ENCODE measurements around the gene GM2A.
"Not testable (repeated sequence)": the region's sequence is repeated elsewhere in the genome, so short reads cannot be mapped to it uniquely, and the experiment has no call there.

Gene GM2A

DNA sequence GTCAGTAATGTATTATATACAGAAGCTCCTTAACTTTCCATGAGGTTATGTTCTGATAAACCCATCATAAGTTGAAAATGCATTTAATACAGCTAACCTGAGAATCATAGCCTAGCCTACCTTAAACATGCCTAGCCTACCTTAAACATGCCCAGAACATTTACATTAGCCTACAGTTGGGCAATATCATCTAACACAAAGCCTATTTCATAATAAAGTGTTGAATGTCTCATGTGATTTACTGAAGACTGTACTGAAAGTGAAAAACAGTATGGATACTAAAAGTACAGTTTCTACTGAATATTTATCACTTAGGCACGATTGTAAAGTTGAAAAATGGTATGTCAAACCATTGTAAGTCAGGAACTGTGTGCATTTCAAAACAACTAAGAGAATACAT, 1.6 kb downstream of the GM2A start:
- DNase-seq, result no peak

DNA sequence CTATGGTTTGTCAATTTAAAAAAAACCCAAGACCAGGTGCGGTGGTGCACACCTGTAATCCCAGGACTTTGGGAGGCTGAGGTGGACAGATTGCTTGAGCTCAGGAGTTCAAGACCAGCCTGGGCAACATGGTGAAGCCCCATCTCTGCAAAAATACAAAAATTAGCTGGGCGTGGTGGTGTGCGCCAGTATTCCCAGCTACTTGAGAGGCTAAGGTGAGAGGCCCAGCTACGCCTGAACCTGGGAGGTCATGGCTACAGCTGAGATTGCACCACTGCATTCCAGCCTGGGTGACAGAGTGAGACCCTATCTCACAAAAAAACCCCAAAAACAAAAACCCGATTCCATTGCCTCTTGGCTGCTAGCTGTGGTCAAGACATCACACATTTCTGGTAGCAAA, 2.0 kb downstream of the GM2A start:
- not testable (repeated sequence) for DNase-seq

DNA sequence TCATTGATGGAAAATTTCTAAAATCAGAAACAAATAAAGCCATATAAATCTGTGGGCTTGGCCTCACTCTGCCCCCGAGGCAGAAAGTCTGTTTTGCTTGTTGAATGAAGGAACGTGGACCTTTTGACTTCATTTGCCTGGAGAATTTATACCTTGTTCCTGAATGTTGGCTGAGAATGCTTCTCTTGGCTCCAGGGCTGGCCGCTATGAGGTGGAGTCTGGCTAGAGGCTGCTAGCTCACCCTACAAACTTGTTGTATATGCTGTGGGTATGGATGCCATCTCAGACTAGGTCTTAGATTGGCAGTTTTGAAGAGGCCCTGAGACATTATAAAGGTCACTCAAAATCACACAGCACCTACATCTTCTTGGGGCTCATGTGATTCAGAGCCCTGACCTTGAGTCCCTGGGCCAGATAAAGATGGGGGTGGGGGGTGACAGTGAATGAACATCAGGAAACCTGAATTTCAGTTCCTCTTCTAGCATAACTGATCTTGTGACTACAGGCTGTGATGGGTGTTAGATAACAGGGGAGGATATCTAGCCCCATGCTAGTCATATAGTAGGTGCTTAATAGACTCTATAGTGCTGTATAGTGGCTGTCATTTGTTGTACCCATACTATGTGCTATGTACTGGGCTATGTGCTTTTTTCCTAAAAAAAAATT, 2.8 kb downstream of the GM2A start:
- DNase-seq, result no peak

DNA sequence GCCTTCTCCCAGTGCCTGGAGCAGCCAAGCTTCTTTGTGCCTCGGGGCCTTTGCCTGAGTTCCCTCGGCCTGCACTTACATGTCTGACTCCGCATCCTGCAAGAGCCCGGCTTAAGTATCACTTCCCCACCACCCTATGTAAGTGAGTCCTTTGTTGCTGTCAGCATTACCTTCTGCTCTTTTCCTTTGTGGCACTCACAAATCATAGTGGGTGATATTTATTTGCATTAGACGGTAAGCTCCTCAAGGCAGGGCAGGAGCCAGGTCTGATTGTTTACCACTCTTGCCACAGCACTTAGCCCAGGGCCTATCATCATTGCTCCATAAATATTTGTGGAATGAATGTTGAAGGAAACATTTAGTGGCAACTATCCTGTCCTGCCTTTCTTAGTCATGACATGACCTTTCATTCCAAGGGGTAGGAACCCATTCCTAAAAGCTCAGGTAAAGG, 4.8 kb downstream of the GM2A start:
- no peak for DNase-seq

DNA sequence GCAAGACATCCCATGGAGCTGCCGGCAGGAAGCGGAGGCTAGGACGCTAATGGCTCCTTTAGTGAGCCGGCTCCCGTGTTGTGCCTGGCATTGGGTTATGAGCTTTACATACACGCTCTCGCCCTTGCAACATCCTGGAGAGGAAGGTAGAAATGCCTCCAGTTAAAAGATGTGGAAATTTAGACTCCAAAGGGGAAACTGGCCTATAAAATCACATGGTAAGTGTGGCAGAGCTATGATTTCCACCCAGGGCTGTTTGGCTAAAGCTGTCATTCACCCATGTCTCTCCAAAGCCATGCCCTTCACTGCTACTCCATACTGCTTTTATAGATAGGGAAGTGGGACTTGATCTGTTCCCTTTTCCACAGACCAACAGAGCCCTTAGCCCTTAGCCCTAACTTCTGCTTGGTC, 5.2 kb downstream of the GM2A start:
- DNase-seq, result no peak

DNA sequence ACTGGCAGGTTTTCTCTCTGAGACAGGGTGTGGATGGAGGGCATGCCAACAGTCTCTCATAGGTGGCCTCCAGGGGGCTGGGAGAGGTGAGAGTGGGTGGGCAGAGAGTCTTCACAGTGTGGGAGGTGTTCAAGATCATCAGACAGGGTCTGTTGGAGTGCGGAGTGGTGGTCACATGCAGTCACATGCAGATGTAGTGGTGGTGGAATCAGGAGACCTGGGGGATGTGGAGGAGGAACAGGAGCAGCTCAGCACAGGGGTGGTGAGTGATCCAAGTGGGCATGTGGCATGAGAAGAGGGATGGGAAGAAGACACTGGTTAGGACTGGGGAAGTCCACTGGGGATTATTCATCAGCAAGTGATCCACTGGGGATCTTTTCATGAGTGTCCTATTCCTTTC, 5.8 kb downstream of the GM2A start:
- DNase-seq, result no peak

DNA sequence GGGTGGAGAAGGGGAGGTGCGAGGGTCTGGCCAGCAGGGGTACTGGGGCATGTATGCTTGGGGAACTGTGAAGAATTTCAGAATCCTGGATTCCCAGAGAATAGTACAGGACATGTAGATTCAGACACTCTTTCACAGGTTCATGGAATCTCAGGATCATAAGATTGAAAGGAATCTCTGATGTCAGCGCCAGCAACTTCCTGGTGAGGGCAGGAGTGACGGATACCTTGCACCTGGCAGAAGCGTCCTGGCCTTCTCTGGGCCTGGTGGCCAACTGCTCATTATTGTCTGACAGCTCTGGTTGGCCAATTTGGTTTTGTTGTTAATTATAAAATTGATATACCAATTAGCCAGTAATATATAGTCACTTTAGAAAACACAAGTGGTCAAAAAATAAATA, 6.9 kb downstream of the GM2A start:
- no peak for DNase-seq

DNA sequence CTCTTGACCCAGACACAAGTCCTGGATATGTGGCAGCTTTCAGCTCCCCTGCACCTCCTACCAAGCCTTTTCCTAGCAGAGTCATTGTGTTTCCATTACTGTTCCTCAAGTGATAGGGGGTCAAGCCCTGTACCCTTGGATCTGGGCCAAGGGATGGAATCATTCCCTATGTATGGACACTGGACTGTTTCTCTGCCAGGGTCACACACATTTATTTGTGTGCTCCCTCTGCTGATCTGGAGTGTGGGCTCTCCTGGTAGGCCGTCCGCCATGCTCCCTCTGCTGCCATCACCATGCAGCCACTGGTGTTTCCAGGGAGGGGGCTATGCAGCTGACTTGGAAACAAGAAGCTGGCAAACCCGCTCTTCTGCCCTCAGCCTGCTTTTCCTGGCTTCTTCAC, 9.5 kb downstream of the GM2A start:
- DNase-seq, result no peak

DNA sequence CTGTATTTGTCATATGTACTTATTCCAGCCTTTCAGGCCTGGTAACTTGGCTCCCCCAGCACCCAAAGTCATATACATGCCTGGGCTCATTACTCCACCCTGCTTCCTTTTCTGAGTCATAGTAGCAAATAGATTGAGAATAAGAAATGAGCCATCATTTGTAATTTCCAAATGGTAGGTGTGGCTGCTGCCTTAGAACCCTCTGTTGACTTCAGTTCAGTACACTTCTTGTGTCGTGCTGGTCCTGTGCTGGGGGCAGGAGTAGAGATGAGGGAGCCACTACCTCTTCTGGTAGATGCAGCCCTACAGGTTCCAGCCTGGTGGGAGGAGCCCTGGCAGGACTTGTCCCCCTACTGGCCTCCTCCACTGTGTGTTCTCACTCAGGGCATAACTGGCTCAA, 11.1 kb downstream of the GM2A start:
- no peak for DNase-seq

DNA sequence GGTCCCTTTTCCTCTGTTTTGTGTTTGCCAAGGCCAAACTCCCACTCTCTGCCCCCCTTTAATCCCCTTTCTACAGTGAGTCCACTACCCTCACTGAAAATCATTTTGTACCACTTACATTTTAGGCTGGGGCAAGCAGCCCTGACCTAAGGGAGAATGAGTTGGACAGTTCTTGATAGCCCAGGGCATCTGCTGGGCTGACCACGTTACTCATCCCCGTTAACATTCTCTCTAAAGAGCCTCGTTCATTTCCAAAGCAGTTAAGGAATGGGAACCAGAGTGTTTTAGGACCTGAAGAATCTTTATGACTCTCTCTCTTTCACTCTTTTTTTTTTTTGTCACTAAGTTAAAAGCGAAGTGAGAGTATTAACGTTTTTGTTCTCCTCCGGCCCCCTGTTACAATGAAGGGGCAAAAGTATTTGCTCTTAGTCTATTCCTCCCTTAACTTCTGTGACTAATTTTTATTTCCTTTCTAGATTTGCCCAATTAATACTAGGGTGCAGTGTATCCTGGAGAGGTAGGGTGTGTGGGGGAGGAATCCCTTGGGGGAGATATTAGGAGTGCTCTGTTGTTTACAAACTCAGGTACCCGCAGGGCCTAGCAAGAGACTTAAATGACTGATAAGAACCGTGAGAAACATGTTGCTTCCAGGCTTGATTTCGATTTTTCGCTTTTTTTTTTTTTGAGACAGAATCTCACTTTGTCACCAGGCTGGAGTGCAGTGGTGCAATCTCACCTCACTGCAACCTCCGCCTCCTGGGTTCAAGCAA, 14.7 kb downstream of the GM2A start:
- no peak for DNase-seq

DNA sequence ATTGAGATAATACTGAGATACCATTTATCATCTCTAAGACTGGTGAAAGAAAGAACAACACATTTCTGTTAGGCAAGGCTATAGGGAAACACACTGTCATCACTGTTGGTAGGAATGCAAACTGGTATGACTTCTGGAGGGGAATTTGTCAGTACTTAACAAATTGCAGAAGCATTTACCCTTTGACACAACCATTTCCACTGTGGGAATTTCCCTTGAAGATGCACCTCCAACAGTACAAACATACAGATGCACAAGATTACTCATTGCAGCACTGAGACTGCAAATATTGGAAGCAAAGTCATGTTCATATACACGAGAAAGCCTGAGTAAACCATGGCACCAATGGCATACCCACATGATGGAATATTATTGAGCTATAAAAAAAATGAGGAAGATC, 17.6 kb downstream of the GM2A start:
- DNase-seq, result no peak

DNA sequence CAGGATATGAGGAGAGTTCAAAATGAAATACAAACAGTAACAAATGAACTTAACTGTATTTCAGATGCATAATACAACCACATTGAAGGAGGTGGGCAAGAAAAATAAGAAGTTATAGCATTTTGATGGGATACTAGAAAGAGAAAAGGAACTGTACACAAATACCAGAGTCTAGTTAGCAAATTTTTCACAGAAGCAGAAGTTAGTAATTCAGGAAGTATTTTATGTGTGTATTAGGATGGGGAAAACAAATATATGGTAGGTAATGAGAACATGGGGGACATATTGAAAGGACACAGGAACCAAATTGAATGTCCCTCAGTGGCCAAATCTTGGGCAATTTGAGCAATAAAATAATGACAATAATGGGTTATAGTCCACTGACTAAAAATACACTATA, 18.4 kb downstream of the GM2A start:
- no peak for DNase-seq

DNA sequence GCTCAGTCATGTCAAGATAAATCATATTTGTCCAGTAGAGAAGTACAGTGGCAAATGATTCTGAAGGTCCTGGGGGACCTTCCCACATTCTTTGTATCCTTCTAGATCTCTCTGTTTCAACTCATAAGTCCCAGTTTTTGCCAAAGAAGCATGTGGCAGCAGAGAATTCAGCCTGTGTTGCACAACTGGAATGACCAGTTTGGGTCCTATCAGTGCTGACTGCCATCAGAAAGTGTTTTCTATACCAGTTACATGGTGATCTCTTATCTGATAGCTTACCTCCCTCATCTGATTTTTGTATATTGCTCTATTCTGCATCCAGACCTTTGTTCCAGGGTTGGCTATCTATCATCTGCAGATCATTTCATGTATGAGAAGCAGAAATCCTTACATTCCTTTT, 21.7 kb downstream of the GM2A start:
- DNase-seq, result no peak

DNA sequence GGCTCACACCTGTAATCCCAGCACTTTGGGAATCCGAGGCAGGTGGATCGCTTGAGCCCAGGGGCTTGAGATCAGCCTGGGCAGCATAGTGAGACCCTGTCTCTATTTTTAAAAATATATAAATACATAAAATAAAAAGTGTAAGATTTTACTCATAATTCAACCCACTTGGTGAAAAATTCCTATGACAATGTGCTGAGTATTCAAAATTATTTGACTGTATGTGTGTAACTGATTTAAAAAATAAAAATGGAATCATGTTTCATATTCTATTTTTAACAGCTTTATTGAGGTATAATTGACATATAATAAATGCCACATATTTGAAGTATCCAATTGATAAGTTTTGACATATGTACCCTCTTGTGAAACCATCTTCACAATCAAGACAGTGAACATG, 22.8 kb downstream of the GM2A start:
- DNase-seq, result no peak

DNA sequence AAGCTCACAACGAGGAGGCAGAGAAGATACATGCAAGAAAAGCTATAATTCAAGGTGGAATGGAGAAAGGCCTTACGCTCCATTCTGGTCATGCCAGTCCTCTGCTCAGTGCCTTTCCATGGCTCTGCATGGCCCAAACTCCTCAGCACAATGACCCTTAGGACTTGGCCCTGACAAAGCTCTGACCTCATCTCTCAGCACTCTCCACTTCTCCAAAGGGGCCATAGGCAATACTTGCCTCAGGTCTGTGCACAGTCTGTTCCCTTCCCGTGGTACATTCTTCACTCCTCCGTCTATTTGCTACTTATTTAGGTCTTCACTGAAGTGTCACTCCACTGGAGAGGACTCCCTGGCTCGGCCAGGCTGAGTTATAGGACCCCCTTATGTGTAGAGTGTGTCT, 25.9 kb downstream of the GM2A start:
- DNase-seq, result no peak

DNA sequence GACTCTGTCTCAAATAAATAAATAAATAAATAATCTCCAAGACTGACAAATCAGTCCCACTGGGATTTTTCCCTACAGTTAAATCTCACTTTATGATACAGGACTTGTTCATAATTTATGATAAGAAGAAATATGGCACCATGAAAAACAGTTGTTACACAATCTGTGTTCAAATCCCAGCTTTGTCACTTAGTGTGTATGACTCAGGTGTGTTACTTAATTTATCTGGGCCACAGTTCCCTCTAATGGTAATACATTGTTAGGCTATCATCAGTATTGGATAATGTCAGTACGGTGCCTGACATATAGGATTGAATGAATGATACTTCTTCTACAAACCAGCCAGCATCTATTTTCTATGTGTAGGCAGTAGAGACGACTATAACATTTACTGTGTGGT, 27.5 kb downstream of the GM2A start:
- DNase-seq, result no peak

DNA sequence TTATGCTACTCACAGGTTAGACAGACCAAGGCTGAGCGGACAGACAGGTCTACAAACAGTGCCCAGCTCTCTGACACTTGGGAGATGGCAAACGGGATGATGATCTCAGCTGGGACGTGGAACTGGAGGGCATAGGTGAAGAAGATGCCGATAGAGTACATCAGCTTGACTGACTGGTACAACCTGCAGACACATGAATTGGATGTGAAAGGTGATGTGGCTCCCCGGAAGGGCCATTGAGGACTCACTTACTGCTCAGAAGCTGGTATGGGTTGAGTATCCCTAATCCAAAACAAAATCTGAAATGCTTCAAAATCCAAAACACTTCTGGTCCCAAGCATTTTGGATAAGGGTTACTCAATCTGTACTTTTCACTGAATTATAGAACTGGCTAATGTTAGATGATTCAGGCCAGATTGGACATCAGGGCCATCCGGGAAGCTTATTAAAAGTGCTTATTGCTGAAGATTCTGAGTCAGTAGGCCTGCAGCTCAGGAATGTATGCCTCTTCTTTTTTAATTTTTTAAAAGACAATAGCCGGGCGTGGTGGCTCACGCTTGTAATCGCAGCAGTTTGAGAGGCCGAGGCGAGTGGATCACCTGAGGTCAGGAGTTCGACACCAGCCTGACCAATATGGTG, 28.1 kb downstream of the GM2A start:
- DNase-seq, result no peak

DNA sequence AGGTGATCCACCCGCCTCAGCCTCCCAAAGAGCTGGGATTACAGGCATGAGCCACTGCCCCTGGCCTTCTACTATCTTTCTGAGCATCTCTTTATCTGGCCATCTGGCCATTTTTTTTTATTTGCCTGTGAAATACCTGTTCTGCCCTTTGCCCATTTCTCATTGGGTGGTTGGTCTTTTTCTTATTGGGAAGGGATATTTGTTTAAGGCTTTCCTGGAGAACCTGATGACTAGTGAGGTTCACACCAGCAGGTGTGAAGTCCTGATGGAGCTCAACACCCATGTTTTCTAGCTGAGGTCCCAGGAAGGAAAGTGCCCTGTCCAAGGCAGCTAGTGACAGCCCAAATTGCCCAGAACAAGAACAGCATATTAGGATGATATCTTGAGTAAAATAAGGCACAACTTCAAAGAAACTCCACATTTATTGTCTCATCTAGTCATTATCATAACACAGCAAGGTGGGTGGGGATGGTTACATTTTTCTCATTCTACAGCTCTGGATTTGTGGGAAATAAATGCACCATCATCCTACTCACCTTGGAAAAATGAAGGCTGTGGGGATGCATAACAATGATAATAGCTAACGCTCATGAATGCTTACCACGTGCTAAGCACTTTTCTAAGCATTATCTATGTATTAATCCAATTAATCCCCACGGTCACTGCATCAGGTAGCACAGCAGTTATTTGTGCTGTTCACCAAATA, 30.3 kb downstream of the GM2A start:
- DNase-seq, result no peak

DNA sequence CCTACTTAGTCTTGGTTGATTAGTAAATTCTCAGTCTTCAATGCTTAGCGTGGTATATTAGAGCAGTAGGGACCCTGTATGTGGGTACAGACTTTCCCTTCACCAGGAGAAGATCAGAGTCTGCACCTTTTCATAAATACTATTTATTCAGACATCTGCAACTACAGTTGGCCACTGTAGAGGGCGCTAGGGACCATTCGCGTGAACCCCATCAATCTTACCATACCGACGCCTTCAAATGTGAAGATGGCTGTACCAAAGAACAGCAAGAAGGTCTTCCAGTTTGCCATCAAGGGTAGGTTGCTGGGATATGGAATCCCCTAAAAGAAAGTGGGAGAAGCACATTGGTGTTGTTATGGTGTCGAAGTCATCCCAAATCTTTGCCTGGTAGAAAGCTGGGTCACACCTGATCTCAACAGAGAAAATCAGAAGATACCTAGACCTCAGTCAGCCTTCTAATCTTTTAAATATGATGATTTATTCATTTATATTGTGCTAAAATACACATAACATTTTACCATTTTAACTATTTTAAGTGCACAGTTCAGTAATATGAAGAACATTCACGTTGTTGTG, 31.5 kb downstream of the GM2A start:
- no peak for DNase-seq

DNA sequence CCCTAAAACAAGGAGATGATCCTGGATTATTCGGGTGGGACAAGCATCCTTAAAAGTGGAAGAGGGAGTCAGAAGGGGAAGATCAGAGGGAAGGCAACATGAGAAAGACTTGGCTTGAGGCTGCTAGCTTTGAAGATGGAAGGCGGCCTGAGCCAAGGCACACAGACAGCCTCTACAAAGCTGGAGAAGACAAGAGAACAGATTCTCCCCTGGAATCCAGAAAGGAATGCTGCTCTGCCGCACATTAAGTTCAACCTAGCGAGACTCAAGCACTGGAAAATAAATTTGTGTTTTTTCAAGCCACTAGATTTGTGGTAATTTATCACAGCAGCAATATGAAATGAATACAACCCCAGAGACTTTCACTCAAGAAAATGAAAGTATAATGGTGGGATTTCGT, 32.7 kb downstream of the GM2A start:
- no peak for DNase-seq

DNA sequence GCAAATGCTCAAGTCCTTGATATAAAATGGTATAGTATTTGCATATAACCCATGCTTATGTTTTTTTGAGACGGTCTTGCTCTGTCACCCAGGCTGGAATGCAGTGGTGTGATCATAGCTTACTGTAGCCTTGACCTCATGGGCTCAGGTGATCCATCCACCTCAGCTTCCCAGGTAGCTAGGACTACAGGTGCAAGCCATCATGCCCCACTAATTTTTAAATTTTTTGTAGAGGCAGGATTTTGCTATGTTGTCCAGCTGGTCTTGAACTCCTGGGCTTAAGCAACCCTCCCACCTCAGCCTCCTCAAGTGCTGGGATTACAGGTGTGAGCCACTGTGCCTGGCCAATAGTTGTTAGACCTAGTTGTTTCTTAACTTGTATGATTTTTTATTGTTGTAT, 33.3 kb downstream of the GM2A start:
- DNase-seq, result no peak

DNA sequence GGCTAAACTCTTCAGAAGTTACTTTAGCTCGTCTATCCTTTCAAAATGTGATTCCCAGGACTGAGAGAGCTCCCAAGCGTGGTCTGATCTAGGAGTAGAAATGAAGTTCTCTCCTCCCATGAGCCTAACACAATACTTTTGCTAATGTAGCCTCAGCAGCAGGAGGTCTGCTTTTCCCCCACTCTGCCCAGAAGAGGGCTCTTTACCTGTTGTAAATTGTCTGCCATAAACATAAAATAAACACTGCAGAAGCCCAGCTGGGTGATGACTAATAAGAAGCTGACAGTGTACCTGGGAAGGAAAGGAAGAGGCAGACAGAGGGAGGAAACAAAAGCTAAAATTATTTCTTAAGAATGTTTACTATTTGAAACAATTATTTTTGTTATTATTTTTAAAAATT, 35.2 kb downstream of the GM2A start:
- DNase-seq, result no peak

DNA sequence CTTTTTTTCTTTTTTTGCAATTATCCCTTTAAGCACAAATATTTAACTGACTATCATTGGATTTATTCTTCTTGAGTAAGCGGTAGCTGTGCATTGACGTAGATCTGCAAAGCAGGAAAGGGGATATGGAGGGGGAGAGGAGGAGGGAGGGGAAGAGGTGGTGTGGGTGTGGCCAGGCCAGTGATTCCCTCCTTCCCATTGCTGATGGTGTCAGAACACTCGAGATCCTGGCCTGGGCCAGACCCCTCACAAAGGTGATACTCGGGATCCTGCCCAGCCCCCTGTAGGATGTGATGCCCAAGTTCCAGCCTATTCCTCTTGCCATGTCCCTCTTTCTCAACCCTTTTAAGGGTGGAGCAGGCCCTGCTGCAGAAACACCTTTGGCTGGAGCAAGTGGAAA, 40.6 kb downstream of the GM2A start:
- no peak for DNase-seq
